Medulla oblongata (tissue), 1 donor: Measurements from ENCODE around the gene U2AF1.
"Not testable (repeated sequence)": the region's sequence is repeated elsewhere in the genome, so short reads cannot be mapped to it uniquely, and the experiment has no call there.

Experiments
- DNase-seq: peaks from one replicate; pipeline ENCODE4 v3.0.0-alpha.2; 2015; ENCODE audit errors: extremely low spot score

Gene U2AF1

DNA sequence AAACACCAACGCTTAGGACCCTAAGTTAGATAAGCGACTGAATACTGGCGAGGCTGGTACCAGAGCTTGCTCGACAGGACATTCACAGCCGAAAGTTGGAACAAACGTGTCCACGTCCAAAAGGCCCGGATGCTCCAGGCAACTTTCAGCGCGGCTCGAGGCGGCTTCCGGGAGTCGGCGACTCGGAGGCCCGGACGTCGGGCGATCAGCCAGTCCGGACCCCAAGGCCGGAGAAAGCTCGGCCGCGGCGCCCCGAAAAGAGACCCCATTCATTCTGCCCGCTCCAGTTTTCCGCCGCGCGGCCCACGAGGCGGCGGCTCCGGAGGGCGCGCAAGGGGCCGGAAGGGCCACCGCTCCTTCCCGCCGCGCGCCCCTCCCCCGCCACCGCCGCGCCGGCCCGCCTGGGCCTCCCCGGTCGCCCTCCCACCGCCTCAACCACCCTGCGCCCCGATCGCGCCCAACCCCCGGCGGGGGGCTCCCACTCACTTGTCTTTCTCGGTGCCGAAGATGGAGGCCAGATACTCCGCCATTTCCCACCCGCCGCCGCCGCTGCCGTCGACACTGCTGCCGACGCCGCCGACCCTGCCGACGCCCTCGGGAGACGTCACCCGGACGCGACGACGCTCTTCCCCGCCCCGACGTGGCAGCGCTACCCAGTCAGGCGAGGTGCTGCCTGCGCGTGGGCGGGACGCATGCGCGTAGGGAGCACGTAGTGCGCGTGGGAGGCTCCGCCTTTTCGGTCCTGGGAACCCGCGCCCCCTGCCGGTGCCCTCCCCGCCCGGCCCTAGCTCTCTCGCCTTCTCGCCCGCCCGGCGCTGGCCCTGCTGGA, at the start of gene U2AF1:
Gene U2AF1, minus strand, starts transcription at position 606 of the 829 bp plus-strand sequence. Its CDS starts 76 bp downstream, at position 530.
- peak; percentile 1 for DNase-seq

GRCh38 chr21:43153601-43154000, 46.2 kb upstream of the U2AF1 start:
- DNase-seq: not testable (repeated sequence)

- DNase-seq: not testable (repeated sequence)
Measured at GRCh38 chr21:43149344-43149743, 42.0 kb upstream of the U2AF1 start.

- DNase-seq: not testable (repeated sequence)
Measured at GRCh38 chr21:43147999-43148398, 40.6 kb upstream of the U2AF1 start.

- DNase-seq: not testable (repeated sequence)
Measured at GRCh38 chr21:43146637-43147036, 39.3 kb upstream of the U2AF1 start.

GRCh38 chr21:43141407-43141806, 34.0 kb upstream of the U2AF1 start:
- DNase-seq: not testable (repeated sequence)

GRCh38 chr21:43138944-43139343, 31.6 kb upstream of the U2AF1 start:
- DNase-seq: not testable (repeated sequence)

DNA sequence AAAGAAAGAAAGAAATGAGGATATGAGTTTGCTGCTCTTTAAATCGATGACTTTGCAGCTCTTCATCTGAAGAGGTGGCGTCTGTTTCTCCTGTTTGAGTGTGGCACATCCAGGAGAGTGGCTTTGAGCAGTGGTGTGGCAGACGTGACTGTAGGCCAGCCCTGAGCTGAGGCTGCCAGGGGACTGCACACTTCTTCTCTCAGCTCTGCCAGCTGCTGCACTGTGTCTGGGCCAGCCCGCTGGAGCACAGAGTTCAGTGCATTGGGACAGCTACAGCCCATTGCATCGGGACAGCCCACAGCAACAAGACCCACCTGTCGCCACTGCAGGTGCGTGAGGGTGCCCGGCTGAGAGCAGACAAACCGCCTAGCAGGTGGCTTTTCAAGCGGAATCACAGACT, 27.1 kb upstream of the U2AF1 start:
- DNase-seq: not testable (repeated sequence)

DNA sequence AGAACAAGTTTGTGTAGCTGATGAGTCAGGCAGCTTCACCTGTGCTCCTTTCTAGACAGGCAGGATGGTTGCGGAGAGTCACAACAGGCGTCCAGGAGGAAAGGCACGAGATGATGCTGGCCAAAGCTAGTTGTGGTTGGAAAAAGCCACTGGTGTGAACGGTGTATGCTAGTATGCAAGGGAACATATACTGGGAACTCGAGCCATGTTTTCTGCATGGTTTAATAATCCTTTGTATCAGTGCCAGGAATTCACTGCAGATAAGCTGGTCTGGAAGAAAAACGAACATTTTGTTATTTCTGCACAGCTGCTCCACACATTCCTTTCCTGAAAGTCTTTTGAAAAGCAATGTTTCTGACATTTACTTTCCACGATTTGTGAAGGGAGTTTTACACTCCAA, 22.7 kb upstream of the U2AF1 start:
- DNase-seq: not testable (repeated sequence)

- DNase-seq: not testable (repeated sequence)
Measured at GRCh38 chr21:43115956-43116355, 8.6 kb upstream of the U2AF1 start.

GRCh38 chr21:43114483-43114882, 7.1 kb upstream of the U2AF1 start:
- not testable (repeated sequence) for DNase-seq

GRCh38 chr21:43109006-43109405, 1.6 kb upstream of the U2AF1 start:
- not testable (repeated sequence) for DNase-seq

GRCh38 chr21:43108177-43108576, 807 bp upstream of the U2AF1 start:
- not testable (repeated sequence) for DNase-seq

DNA sequence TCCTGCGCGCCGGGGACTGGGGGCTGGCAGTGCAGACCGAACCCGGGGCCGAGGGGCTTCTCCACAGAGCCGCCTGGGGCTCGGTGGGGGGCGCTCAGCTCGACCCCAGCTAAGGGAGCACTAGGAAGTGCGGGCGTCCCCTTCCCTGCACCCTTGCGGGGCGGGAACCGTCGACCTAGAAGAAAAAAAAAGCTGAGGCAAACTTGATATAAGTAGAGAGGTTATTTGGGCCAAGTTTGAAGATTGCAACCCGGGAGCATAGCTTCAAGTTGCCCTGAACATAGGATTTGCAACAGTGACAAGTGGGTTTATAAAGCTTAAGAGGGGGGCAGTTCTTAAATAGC, 396 bp upstream of the U2AF1 start:
- not testable (repeated sequence) for DNase-seq

DNA sequence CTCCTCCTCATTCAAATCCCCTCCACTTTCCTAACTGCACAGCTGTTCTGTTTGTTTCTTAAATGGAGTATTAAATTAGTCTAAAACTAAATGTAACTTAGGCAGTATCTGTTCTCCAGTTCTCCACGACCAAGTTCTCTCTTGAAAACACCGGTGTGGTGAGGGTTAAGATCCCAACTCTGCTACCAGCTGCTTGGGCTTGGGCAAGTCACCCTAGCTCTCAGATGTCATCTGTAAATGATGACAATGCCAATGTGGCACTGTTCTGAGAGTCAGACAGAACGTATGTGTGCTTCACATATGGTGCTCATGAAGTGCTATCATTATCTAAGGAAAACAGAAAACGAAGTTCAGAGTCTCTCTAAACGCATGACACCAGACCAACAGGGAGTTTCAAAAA, 2.7 kb downstream of the U2AF1 start:
- DNase-seq: not testable (repeated sequence)

- not testable (repeated sequence) for DNase-seq
Measured at GRCh38 chr21:43102281-43102680, 5.1 kb downstream of the U2AF1 start.

- DNase-seq: not testable (repeated sequence)
Measured at GRCh38 chr21:43101676-43102075, 5.7 kb downstream of the U2AF1 start.

GRCh38 chr21:43101000-43101399, 6.4 kb downstream of the U2AF1 start:
- not testable (repeated sequence) for DNase-seq

DNA sequence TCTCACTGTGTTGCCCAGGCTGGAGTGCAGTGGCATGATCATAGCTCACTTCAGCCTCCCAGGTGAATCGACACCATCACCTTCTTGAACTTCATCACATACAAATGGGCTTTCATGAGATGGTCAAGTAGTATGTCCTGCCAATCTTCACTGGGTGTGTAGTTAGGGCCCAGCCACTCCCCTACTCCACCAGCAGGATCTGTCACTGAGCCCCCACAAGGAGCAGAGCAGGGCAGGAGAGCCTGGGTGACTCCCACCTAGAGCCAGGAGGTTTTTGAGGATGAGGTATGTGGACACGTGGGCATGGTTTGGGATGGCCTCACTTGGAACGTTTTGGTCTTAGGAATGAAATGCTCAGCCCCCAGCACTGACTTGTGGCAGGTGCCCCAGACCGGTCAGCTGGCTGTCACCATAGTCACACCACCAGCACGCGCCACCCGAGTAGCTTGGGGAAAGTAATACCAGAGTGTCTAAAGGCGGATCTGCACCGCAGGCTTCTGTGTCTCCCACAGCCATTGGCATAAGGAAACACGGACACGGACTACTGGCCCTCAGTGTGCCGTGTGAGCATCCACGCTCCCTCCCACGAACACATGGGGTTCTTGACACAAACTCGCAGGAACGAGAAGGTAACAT, 15.3 kb downstream of the U2AF1 start:
- DNase-seq: not testable (repeated sequence)

GRCh38 chr21:43090947-43091346, 16.4 kb downstream of the U2AF1 start:
- not testable (repeated sequence) for DNase-seq

GRCh38 chr21:43089463-43089862, 17.9 kb downstream of the U2AF1 start:
- DNase-seq: not testable (repeated sequence)

GRCh38 chr21:43082587-43083300, 24.6 kb downstream of the U2AF1 start:
- not testable (repeated sequence) for DNase-seq
